Measurements from ENCODE around the gene AP5S1. TPM values are rescaled to one million over a fixed set of nuclear protein-coding genes. Genes with fewer than 3 reads are reported as not detected.

Gene AP5S1
- 13.8 to 14.5 TPM (median 14.0 TPM) in 3 replicates for total RNA-seq

- Mint-ChIP-seq H3K27me3 (ENCODE audit: low read depth) (peaks cover 5% of the 10 kb centered on the region), H3K4me3 (peak within 1 kb of the TSS; percentile 77), H3K36me3 (peaks cover 7% of the 10 kb centered on the region), H3K4me1 (peaks cover 18% of the 10 kb centered on the region), H3K9me3 (no peaks in the 10 kb centered on the region), H3K27ac (peak within 1 kb of the TSS; percentile 98)
- DNase-seq (ENCODE audit: low spot score in 2 of 2, unreplicated experiment in 2 of 2): peak; percentile 89 to 95
- TF ChIP-seq CTCF (IDR thresholded peaks at IDR 0.05; ENCODE audit: unreplicated experiment): peak; percentile 95
Measured at GRCh38 chr20:3820048-3820900, at the start of gene AP5S1. TSS of gene AP5S1 (plus strand) at chr20:3820547. CDS start at chr20:3822118, 1,571 bp downstream.

GRCh38 chr20:3771552-3772058, 48.7 kb upstream of the AP5S1 start:
- Mint-ChIP-seq H3K36me3 (no peaks in the 10 kb centered on the region), H3K9me3 (no peaks in the 10 kb centered on the region), H3K4me1 (peaks cover 15% of the 10 kb centered on the region), H3K27ac (no peak overlapping the region), H3K27me3 (ENCODE audit: low read depth) (peaks cover 3% of the 10 kb centered on the region), H3K4me3 (no peak overlapping the region)
- no peak for DNase-seq (ENCODE audit: low spot score in 2 of 2, unreplicated experiment in 2 of 2)
- no peak for TF ChIP-seq CTCF (IDR thresholded peaks at IDR 0.05; ENCODE audit: unreplicated experiment)

GRCh38 chr20:3775457-3776108, 44.8 kb upstream of the AP5S1 start:
- no peak for DNase-seq (ENCODE audit: low spot score in 2 of 2, unreplicated experiment in 2 of 2)
- no peak overlapping the region for H3K27ac Mint-ChIP-seq
- peaks cover 7% of the 10 kb centered on the region for H3K4me1 Mint-ChIP-seq
- no peaks in the 10 kb centered on the region for H3K9me3 Mint-ChIP-seq
- no peaks in the 10 kb centered on the region for H3K36me3 Mint-ChIP-seq
- peaks cover 38% of the 10 kb centered on the region for H3K27me3 Mint-ChIP-seq (ENCODE audit: low read depth)
- no peak overlapping the region for H3K4me3 Mint-ChIP-seq
- TF ChIP-seq CTCF (IDR thresholded peaks at IDR 0.05; ENCODE audit: unreplicated experiment): no peak

- H3K4me1 Mint-ChIP-seq: peaks cover 20% of the 10 kb centered on the region
- no peak for TF ChIP-seq CTCF (IDR thresholded peaks at IDR 0.05; ENCODE audit: unreplicated experiment)
- H3K4me3 Mint-ChIP-seq: peak overlapping the region; percentile 59
- H3K36me3 Mint-ChIP-seq: no peaks in the 10 kb centered on the region
- DNase-seq (ENCODE audit: low spot score in 2 of 2, unreplicated experiment in 2 of 2): no peak
- peaks cover 39% of the 10 kb centered on the region for H3K27me3 Mint-ChIP-seq (ENCODE audit: low read depth)
- no peaks in the 10 kb centered on the region for H3K9me3 Mint-ChIP-seq
- H3K27ac Mint-ChIP-seq: no peak overlapping the region
Measured at GRCh38 chr20:3777381-3777715, 43.0 kb upstream of the AP5S1 start.

- peak overlapping the region; percentile 59 for H3K4me3 Mint-ChIP-seq
- H3K4me1 Mint-ChIP-seq: peaks cover 26% of the 10 kb centered on the region
- no peak overlapping the region for H3K27ac Mint-ChIP-seq
- DNase-seq (ENCODE audit: low spot score in 2 of 2, unreplicated experiment in 2 of 2): peak in 1 of 2 experiments; percentile 59
- no peaks in the 10 kb centered on the region for H3K36me3 Mint-ChIP-seq
- no peaks in the 10 kb centered on the region for H3K9me3 Mint-ChIP-seq
- TF ChIP-seq CTCF (IDR thresholded peaks at IDR 0.05; ENCODE audit: unreplicated experiment): no peak
- peaks cover 39% of the 10 kb centered on the region for H3K27me3 Mint-ChIP-seq (ENCODE audit: low read depth)
Measured at GRCh38 chr20:3777716-3778629, 42.4 kb upstream of the AP5S1 start.
